Measurements from ENCODE around the gene PRR19. TPM values are rescaled to one million over a fixed set of nuclear protein-coding genes. Genes with fewer than 3 reads are reported as not detected.

Gene PRR19
- polyA plus RNA-seq, 6 donors from 2014 or later, result 0.25 to 0.51 (median 0.34) TPM; not detected in 3

DNA sequence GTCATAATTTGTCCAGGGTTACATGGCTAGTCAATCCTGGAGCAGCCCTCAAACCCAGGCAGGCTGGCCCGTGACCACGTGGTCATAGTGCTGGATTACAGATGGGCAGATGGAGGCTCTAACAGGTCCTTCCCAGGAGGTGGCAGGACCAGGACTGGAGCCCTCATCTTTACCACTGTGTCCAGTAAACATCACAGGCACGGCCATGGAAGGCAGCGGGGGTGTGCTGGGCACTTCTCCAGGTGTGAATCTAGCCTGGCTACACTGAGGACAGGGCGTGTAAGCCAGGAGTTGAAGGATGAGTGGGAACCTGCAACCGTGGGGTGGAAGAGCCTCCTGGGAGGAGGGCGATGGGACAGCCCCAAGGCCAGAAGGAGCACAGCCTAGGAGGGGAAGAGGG lies 26.8 kb upstream of the PRR19 start:
- Mint-ChIP-seq H3K9me3 (no peaks in the 10 kb centered on the region), H3K4me3 (peak overlapping the region in 4 of 8 donors; percentile 19 to 71 (median 44)), H3K27me3 (no peaks in the 10 kb centered on the region), H3K27ac (peak overlapping the region in 1 of 6 donors; percentile 3), H3K36me3 (no peaks in the 10 kb centered on the region), H3K4me1 (peaks cover 42 to 53% (median 43%) of the 10 kb centered on the region in 3 donors)
- ATAC-seq (ENCODE audit: low read depth in 2 of 2) (no peak), DNase-seq (no peak)

DNA sequence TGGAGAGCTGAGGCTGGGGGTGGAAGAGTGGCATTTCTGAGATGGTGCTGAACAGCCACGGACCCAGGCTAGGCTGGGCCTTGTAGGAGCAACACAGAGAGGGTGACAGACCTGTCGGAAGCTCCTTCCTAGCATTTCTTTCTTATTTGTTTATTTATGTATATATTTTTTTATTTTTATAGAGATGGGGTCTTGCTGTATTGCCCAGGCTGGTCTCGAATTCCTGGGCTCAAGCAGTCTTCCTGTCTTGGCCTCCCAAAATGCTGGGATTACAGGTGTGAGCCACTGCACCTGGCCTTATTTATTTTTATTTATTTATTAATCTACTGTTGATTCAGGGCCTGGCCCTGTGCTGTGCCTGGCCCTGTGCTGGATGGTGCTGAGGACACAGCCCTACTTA lies 26.4 kb upstream of the PRR19 start:
- Mint-ChIP-seq H3K4me3 (peak overlapping the region in 1 of 8 donors; percentile 69), H3K4me1 (peaks cover 38 to 53% (median 39%) of the 10 kb centered on the region in 3 donors), H3K9me3 (no peaks in the 10 kb centered on the region), H3K36me3 (no peaks in the 10 kb centered on the region), H3K27ac (no peak overlapping the region), H3K27me3 (no peaks in the 10 kb centered on the region)
- DNase-seq, result no peak
- ATAC-seq (ENCODE audit: low read depth in 2 of 2), result no peak

DNA sequence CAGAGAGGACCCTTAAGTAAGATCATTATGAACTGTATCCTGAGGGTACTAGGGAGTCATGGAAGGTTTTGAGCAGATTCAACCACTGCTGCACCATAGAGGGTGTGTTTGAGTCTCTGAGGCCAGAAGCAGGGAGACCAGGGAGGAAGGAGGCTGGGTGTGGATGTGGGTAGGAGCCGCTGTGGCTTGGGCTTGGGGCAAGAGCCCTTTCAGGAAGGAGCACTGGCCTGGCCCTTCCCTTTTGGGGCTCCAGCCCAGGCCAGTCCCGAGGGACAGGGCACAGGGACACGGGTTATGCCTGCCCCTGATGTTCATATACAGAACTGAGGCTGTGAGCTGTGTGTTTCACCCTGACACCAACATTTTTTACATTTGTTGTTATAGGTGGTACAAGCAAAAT lies 25.6 kb upstream of the PRR19 start:
- H3K27me3 Mint-ChIP-seq, result no peaks in the 10 kb centered on the region
- peak overlapping the region in 2 of 6 donors; percentile 61 to 78 for H3K27ac Mint-ChIP-seq
- DNase-seq (no peak), ATAC-seq (ENCODE audit: low read depth in 2 of 2) (no peak)
- H3K4me1 Mint-ChIP-seq, result peaks cover 33 to 54% (median 33%) of the 10 kb centered on the region in 3 donors
- no peaks in the 10 kb centered on the region for H3K36me3 Mint-ChIP-seq
- H3K9me3 Mint-ChIP-seq, result no peaks in the 10 kb centered on the region
- peak overlapping the region in 3 of 8 donors; percentile 32 to 69 (median 67) for H3K4me3 Mint-ChIP-seq

DNA sequence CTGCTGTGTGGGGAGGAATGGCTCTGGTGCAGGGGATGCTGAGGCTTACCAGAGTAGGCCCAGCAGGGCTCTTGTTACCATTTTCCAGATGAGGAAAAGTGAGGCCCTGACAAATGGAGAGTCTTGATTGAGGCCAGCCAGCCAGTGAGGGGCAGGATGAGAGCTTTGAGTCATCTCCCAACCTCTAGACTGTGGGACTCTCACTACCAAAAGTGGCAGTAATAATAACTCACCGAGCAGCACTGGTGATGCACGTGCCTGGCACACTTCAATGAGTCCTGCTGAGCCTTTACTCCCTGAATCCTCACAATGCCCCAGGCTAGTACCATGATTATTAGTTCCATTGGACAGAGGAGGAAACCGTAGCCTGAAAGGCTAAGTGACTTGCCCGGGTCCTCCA lies 25.1 kb upstream of the PRR19 start:
- peaks cover 32 to 54% (median 35%) of the 10 kb centered on the region in 3 donors for H3K4me1 Mint-ChIP-seq
- H3K9me3 Mint-ChIP-seq, result no peaks in the 10 kb centered on the region
- ATAC-seq (ENCODE audit: low read depth in 2 of 2) (no peak), DNase-seq (no peak)
- H3K27me3 Mint-ChIP-seq, result no peaks in the 10 kb centered on the region
- no peaks in the 10 kb centered on the region for H3K36me3 Mint-ChIP-seq
- H3K4me3 Mint-ChIP-seq, result peak overlapping the region in 1 of 8 donors; percentile 69
- peak overlapping the region in 1 of 6 donors; percentile 53 for H3K27ac Mint-ChIP-seq

DNA sequence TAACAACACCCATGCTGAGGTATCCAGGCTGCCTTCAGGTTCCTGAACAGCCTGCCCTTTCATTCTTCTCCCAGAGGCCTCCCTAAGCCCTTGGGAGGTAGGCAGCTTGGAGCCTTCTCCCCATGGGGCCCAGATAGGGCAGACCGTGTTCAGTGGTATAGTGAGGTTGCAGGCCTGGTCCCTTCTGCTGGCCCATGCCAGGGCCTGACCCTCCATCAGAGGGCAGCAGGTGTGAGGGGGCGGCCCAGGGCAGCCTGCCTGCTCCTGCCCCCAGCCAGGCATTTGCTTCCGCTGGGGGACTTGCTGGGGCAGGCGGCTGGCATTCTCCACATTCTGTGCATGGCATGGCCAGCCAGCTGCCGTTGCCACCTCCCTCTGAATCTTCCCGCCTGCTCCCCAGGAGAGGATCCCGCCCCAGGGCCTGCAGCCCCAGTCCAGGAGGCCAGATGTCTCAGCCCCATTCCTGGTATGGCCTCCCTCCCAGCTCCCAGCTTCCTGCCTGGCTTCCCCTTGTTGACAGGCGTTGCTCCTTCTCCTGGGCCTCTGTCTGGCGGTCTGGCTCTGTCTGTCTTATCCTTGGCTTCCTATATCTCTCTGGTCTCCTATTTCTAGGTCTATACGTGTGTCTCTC lies 24.0 kb upstream of the PRR19 start:
- no peaks in the 10 kb centered on the region for H3K36me3 Mint-ChIP-seq
- DNase-seq (no peak), ATAC-seq (ENCODE audit: low read depth in 2 of 2) (no peak)
- peak overlapping the region in 3 of 6 donors; percentile 5 to 86 (median 54) for H3K27ac Mint-ChIP-seq
- no peaks in the 10 kb centered on the region for H3K27me3 Mint-ChIP-seq
- no peaks in the 10 kb centered on the region for H3K9me3 Mint-ChIP-seq
- no peak overlapping the region for H3K4me3 Mint-ChIP-seq
- H3K4me1 Mint-ChIP-seq, result peaks cover 38 to 63% (median 43%) of the 10 kb centered on the region in 3 donors

DNA sequence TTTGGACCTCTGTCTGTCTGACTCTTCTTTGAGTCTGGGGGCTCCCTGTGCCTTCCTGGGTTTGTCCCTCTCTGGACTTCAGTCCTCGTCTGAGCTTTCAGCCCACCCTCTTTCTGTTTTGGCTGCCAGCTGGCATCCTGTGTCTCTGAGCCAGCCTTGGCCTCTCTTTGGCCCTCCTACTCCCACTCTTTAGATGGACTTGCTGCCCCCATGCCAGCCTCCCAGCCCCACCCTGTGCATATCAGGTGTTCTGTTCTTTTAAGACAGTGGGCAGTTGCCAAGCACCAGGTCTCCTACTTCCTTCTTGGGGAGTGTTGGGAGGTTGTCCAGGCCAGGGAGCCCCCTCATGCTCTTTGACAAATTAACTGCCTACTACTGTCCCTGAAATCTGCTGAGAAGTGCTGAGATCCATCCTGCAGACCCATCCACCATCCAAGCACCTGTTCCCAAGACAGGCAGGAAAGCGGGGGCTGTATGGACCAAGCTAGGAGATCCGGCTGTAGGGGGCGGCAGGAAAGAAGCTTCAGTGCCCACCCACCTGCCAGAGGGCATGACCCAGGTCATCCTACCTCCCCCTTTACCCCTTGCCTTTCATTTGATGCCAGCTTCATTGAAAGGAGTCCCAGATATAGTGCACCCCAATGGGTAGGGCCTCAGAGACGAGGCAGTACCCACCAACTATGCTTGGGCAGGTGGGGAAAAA lies 23.3 kb upstream of the PRR19 start:
- Mint-ChIP-seq H3K4me1 (peaks cover 38 to 63% (median 43%) of the 10 kb centered on the region in 3 donors), H3K36me3 (no peaks in the 10 kb centered on the region), H3K4me3 (peak overlapping the region in 7 of 8 donors; percentile 84 to 95 (median 91)), H3K27ac (peak overlapping the region in 5 of 6 donors; percentile 15 to 98 (median 54)), H3K9me3 (no peaks in the 10 kb centered on the region), H3K27me3 (no peaks in the 10 kb centered on the region)
- DNase-seq (no peak), ATAC-seq (ENCODE audit: low read depth in 2 of 2) (no peak)

DNA sequence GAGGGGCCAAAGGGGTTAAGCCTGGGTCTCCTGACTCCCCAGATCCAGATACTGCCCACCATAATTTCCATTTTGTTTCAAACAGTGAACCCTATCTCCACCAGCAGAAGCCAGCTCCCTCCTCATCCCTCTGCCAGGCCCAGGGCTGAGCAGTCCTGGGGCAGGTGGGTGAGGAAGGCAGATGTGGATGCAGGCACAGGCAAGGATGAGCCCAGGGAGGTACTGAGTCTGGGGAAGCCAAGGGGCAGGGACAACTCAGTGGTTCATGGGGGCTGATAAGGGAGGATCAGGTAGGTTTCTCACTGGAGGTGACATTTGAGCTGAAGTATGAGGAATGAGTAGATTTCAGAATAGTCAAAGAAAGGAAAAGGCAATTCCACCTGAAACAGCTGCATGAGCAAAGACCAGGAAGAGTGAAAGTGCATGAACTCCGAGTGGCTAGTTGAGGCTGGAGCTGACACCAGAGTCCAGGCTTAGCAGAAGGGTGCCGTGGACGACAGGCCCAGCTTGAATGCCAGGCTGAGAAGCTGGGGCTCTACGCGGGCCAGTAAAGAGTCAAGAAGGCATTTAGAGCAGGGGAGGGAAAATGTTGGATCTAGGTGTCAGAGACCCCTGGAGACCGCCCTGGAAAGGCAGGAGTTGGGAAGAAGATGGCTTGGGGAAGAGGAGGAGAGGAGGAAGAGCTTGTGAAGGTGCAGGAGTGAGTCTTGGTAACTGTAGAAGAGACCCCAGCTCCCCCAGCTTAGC lies 22.6 kb upstream of the PRR19 start:
- H3K4me3 Mint-ChIP-seq, result peak overlapping the region in 7 of 8 donors; percentile 84 to 95 (median 91)
- H3K9me3 Mint-ChIP-seq, result no peaks in the 10 kb centered on the region
- peak overlapping the region in 5 of 6 donors; percentile 81 to 98 (median 92) for H3K27ac Mint-ChIP-seq
- H3K27me3 Mint-ChIP-seq, result no peaks in the 10 kb centered on the region
- ATAC-seq (ENCODE audit: low read depth in 2 of 2) (no peak), DNase-seq (no peak)
- H3K4me1 Mint-ChIP-seq, result peaks cover 38 to 59% (median 43%) of the 10 kb centered on the region in 3 donors
- H3K36me3 Mint-ChIP-seq, result no peaks in the 10 kb centered on the region

DNA sequence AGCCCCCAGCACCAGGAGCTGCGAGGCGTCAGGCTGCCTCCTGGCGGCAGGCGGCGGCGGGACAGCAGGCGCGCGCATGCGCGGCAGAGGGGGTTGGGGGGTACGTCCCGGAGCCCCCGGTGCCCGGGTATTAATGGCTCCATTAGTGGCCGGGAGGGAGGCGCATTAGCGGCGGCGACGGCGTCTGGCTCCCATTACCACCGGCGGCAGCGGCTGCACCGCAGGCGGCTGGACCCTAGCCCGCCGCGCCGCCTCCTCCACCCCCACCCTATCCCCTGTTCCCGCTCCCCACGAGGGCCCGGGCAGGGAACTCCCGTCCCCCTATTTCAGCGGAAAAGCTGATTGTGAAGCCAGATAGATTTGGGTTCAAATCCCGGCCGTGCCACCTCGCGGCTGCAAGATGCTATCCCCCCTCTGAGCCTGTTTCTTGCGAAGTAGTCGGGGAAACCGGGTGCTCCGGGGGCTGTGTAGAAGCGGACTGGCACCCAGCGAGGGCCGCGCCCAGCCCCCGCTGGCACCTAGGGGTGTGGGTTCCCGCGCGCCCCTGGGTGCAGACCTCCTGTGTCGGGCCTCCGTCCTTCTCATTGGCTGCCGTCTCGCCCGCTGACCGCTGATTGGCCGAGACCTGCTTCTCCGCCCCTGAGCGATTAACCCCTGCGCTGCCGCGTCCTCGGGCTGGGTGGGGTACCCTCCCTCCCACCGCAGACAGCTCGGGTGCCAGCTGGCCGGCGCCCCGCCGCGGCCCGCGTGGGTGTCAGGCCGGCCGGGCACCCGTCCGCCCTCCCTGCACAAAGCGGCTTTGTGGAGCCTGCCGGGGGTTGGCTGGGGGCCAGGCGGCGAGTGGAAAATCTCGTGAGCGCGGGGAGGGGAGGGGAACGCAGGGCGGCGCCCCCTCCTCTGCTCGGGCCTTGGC lies 21.8 kb upstream of the PRR19 start:
- Mint-ChIP-seq H3K27ac (peak overlapping the region in 5 of 6 donors; percentile 36 to 92 (median 90)), H3K27me3 (no peaks in the 10 kb centered on the region), H3K36me3 (no peaks in the 10 kb centered on the region), H3K4me3 (peak overlapping the region in 7 of 8 donors; percentile 84 to 95 (median 91)), H3K4me1 (peaks cover 44 to 59% (median 48%) of the 10 kb centered on the region in 3 donors), H3K9me3 (no peaks in the 10 kb centered on the region)
- ATAC-seq (ENCODE audit: low read depth in 2 of 2) (peak; percentile 32 to 37), DNase-seq (peak; percentile 84)

DNA sequence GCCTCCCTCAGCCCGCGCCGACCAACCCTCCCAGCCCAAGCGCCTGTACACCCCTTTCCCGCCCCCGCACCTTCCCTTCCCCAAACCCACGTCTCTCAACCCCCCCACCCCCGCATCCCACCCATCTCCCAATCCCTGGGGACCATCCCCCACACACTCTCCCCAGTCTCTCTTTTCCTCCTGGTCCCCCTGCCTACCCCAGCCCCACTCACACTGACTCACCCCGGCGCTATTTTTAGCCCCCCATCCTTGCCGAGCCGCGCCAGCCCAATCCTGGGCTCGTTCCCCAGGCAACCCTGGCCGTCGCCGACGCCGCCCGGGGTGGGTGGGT lies 21.2 kb upstream of the PRR19 start:
- H3K27me3 Mint-ChIP-seq, result no peaks in the 10 kb centered on the region
- H3K4me3 Mint-ChIP-seq, result peak overlapping the region in 4 of 8 donors; percentile 5 to 88 (median 84)
- H3K36me3 Mint-ChIP-seq, result no peaks in the 10 kb centered on the region
- H3K27ac Mint-ChIP-seq, result peak overlapping the region in 1 of 6 donors; percentile 38
- H3K4me1 Mint-ChIP-seq, result peaks cover 46 to 63% (median 51%) of the 10 kb centered on the region in 3 donors
- H3K9me3 Mint-ChIP-seq, result no peaks in the 10 kb centered on the region
- no peak for DNase-seq
- no peak for ATAC-seq (ENCODE audit: low read depth in 2 of 2)

DNA sequence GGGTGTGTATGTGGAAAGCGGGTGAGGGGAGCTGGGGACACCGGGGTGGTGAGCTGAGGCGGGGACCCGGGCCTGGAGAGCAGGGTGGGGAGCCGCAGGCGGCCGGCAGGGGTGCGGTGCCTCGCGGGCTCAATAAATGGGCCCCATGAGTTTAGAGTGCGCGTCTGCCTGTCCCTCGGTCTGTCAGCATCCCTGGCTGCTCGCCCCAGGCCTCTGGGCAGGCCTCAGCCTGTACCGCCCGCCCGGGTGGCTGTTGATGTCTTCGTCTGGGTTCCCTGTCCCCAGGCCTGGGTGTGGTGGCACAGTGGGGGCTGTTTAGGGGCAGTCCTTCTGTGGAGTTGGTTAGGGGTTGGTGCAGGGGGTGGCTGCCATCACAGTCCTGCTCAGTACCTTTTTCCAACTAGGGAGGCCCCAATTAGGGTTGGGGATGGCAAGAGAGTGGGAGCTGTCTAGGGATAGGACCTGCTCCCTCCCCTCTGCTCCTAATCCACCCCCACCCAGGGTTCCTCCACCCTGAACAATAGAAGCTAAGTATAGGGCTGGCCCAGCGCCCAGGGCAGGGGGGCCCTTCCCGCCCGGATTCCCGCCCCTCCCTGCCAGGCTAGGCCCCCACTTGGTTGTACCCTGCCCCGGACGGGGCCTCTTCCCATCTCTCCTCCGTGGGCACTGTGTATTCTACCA lies 20.6 kb upstream of the PRR19 start:
- Mint-ChIP-seq H3K4me1 (peaks cover 46 to 63% (median 51%) of the 10 kb centered on the region in 3 donors), H3K9me3 (no peaks in the 10 kb centered on the region), H3K27ac (peak overlapping the region in 5 of 6 donors; percentile 65 to 95 (median 90)), H3K4me3 (peak overlapping the region in 6 of 8 donors; percentile 62 to 88 (median 80)), H3K36me3 (no peaks in the 10 kb centered on the region), H3K27me3 (no peaks in the 10 kb centered on the region)
- no peak for ATAC-seq (ENCODE audit: low read depth in 2 of 2)
- no peak for DNase-seq

DNA sequence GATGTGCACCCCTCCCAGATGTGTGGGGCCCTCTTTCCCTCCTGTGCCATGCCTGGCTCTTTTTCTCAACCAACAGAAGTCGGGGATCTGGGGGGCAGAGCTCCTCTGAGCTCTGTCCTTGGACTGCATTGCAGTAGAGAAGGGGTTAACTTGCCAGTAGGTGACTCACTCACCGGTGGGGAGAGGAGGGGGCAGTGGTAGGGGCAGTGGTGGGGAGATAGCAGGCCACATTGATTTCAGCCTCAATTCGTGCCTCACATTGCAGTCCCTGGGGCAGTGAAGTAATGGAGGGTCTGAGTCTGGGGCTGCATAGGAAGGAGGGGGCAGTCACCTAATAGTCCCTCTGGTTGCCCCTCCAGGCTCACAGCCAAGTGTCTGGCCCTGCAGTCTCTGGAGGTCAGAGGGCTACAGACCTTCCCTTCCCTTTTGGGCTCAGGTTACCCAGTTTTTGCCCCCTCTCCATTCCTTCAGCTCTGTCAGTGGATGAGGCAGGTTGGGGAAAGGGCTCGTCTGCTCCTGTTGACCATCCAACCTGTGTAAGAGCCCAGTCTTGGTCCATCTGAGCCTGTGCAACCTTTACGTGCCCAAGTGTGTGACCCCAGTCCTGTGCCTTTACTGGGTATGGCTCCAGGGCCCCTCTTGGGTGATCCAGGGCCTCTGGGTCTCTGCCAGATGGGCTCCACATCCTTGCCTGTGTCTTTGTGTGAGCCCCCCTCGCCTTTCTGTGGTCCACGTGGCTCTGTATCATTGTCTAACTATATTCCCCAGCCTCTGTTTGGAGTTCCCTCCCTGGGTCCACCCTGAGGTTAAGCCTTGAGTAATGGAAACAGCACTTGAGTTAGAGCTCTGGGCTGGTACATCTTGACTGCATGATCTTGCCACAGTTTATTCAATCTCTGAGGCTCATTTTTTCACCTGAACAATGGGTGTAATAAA lies 19.8 kb upstream of the PRR19 start:
- ATAC-seq (ENCODE audit: low read depth in 2 of 2), result no peak
- Mint-ChIP-seq H3K27ac (peak overlapping the region in 3 of 6 donors; percentile 65 to 91 (median 76)), H3K4me3 (peak overlapping the region in 5 of 8 donors; percentile 70 to 88 (median 79)), H3K4me1 (peaks cover 47 to 64% (median 53%) of the 10 kb centered on the region in 3 donors), H3K27me3 (no peaks in the 10 kb centered on the region), H3K36me3 (no peaks in the 10 kb centered on the region), H3K9me3 (no peaks in the 10 kb centered on the region)
- DNase-seq, result no peak

Measured in naive B cell (primary cell).